ENCODE results near the gene SF1. TPM values are rescaled to one million over a fixed set of nuclear protein-coding genes. Genes with fewer than 3 reads are reported as not detected.

SF1 gene
- total RNA-seq, 1 experiment from 2014 or later, result 285 TPM

- POLR2A ChIA-PET, result interaction anchor here (0.6 to 2.3 kb wide), 3 partner anchors 26 to 206 kb away, joined by 3 to 17 read pairs (median 3); partner anchors contain the start of gene SF1
- ATAC-seq, result peak; percentile 7
- Mint-ChIP-seq H3K36me3 (peaks cover 15% of the 10 kb centered on the region; the same call in 1 of the 2 replicates), H3K27me3 (ENCODE audit: low read depth) (no peaks in the 10 kb centered on the region), H3K4me1 (peaks cover 15% of the 10 kb centered on the region), H3K9me3 (no peaks in the 10 kb centered on the region), H3K27ac (peak overlapping the region; percentile 99), H3K4me3 (peak overlapping the region; percentile 92)
- CTCF ChIA-PET, result interaction anchor here (0.7 to 3.7 kb wide), 26 partner anchors 8 to 400 kb away, joined by 3 to 33 read pairs (median 4); partner anchors contain the start of genes ARL2, CDC42BPG, GPHA2 and PPP2R5B
- DNase-seq (ENCODE audit: low spot score), result peak; percentile 53
- TF ChIP-seq AFF4 (CRISPR knock-in tag; IDR thresholded peaks at IDR 0.05; ENCODE audit: borderline replicate concordance) (no peak), PRRX2 (CRISPR knock-in tag; IDR thresholded peaks at IDR 0.05) (no peak), SMAD4 (CRISPR knock-in tag; IDR thresholded peaks at IDR 0.05) (no peak), HMGXB4 (CRISPR knock-in tag; IDR thresholded peaks at IDR 0.05) (no peak), ZBTB21 (CRISPR knock-in tag; IDR thresholded peaks at IDR 0.05; ENCODE audit: borderline replicate concordance) (no peak), ZNF671 (CRISPR knock-in tag; IDR thresholded peaks at IDR 0.05) (no peak), PRDM15 (CRISPR knock-in tag; IDR thresholded peaks at IDR 0.05) (no peak), TEAD1 (CRISPR knock-in tag; IDR thresholded peaks at IDR 0.05) (no peak), SMAD3 (CRISPR knock-in tag; IDR thresholded peaks at IDR 0.05; ENCODE audit: borderline replicate concordance) (no peak)
These were observed 26.2 kb upstream of the SF1 start for GRCh38 chr11:64804346-64805210.

DNA sequence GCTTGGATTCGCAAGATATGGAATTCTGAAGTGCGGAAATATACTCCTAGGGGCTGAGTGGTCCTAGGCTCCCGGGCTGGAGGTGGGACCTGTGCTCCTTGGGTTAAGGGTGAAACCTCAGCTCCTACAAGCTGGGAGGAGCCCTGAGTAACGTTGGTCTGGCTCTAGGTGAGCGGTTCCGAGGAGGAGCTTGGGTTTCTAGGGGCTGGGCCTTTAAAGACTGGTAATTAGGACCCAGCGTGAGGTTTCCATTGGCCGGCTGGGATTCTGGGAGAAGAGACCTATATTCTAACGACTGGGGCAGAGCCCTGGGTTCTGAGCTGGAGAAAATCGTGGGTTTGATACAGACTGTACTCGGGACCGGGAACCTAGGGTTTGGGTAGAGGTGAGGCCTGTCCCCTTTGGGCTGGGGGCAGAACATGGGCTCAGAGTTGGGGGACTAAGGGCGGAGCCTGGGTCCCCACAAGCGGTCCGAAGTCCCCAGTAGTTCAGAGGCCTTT, 25.6 kb upstream of the SF1 start:
- CTCF ChIA-PET, result interaction anchor here (0.7 to 3.7 kb wide), 27 partner anchors 9 to 401 kb away, joined by 3 to 33 read pairs (median 4); partner anchors contain the start of genes ARL2, CDC42BPG, GPHA2 and PPP2R5B
- Mint-ChIP-seq H3K4me3 (peak overlapping the region; percentile 92), H3K27me3 (ENCODE audit: low read depth) (no peaks in the 10 kb centered on the region), H3K4me1 (peaks cover 11% of the 10 kb centered on the region), H3K36me3 (peaks cover 15% of the 10 kb centered on the region; the same call in 1 of the 2 replicates), H3K27ac (peak overlapping the region; percentile 99), H3K9me3 (no peaks in the 10 kb centered on the region)
- POLR2A ChIA-PET, result interaction anchor here (0.6 to 2.3 kb wide), 3 partner anchors 25 to 207 kb away, joined by 3 to 17 read pairs (median 3); partner anchors contain the start of gene SF1
- ATAC-seq (peak; percentile 74), DNase-seq (ENCODE audit: low spot score) (peak; percentile 47)
- TF ChIP-seq MLX (CRISPR knock-in tag; IDR thresholded peaks at IDR 0.05) (no peak), AFF4 (CRISPR knock-in tag; IDR thresholded peaks at IDR 0.05; ENCODE audit: borderline replicate concordance) (no peak), JUN (CRISPR knock-in tag; IDR thresholded peaks at IDR 0.05) (no peak), GTF2I (CRISPR knock-in tag; conservative IDR thresholded peaks at IDR 0.05) (no peak), SMAD3 (CRISPR knock-in tag; IDR thresholded peaks at IDR 0.05; ENCODE audit: borderline replicate concordance) (no peak), TEAD4 (CRISPR knock-in tag; IDR thresholded peaks at IDR 0.05) (no peak), NR1H2 (CRISPR knock-in tag; IDR thresholded peaks at IDR 0.05) (no peak), IRF2 (CRISPR knock-in tag; IDR thresholded peaks at IDR 0.05; ENCODE audit: borderline replicate concordance, low read depth) (no peak)
- TF ChIP-seq, protein P1, sequence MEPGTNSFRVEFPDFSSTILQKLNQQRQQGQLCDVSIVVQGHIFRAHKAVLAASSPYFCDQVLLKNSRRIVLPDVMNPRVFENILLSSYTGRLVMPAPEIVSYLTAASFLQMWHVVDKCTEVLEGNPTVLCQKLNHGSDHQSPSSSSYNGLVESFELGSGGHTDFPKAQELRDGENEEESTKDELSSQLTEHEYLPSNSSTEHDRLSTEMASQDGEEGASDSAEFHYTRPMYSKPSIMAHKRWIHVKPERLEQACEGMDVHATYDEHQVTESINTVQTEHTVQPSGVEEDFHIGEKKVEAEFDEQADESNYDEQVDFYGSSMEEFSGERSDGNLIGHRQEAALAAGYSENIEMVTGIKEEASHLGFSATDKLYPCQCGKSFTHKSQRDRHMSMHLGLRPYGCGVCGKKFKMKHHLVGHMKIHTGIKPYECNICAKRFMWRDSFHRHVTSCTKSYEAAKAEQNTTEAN (CRISPR knock-in tag; IDR thresholded peaks at IDR 0.05), result no peak
